ENCODE data around the gene MAK.
"Not testable (repeated sequence)": the region's sequence is repeated elsewhere in the genome, so short reads cannot be mapped to it uniquely, and the experiment has no call there.

Gene MAK, protein sequence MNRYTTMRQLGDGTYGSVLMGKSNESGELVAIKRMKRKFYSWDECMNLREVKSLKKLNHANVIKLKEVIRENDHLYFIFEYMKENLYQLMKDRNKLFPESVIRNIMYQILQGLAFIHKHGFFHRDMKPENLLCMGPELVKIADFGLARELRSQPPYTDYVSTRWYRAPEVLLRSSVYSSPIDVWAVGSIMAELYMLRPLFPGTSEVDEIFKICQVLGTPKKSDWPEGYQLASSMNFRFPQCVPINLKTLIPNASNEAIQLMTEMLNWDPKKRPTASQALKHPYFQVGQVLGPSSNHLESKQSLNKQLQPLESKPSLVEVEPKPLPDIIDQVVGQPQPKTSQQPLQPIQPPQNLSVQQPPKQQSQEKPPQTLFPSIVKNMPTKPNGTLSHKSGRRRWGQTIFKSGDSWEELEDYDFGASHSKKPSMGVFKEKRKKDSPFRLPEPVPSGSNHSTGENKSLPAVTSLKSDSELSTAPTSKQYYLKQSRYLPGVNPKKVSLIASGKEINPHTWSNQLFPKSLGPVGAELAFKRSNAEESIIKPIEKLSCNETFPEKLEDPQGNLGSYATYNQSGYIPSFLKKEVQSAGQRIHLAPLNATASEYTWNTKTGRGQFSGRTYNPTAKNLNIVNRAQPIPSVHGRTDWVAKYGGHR

DNA sequence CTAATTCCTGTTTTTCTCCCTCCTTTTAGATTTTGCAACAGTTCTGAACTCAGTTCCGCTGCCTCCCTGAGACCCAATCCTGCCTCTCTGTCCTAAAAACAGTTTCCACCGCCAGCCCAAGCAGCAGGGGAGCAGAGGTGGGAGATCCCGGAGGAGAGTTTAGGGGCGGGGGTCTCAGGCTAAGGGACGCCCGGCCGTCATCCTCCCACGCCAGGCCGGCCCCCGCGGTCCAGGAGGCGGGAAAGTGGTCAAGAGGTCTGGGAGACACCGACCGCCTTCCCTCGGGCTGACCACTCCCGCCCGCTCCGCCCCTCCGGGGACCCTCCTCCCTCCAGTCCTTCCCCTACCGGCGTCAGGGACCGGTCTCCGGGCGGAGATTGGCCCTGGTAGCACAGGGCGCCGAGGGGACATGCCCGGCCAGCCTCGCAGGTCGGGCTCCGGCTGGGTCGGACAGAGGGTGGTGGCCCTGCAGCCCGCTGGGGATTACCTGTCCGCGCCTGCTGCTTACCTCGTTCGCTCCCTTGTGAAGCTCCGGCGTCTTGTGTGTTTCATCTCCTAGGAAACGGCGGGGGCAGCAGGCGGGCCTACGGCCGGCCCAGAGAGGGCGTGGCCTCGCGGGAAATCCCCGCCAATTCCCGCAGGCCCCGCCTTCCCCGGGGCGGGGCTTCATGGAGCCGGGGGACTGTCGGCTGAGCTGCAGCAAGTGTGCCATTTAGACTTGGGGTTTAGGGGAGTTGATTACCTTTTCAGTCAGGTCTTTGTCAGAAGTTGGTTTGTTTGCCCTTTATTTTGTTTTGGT lies at the start of gene MAK:
Gene MAK, minus strand, starts transcription at position 545 of the 799 bp plus-strand sequence. CDS start 7,891 bp downstream, outside the sequence.
- peak within 1 kb of the TSS; percentile 53 for H3K4me3 ChIP-seq (ENCODE audit: low read depth, low read length)
- TF ChIP-seq, protein P1, sequence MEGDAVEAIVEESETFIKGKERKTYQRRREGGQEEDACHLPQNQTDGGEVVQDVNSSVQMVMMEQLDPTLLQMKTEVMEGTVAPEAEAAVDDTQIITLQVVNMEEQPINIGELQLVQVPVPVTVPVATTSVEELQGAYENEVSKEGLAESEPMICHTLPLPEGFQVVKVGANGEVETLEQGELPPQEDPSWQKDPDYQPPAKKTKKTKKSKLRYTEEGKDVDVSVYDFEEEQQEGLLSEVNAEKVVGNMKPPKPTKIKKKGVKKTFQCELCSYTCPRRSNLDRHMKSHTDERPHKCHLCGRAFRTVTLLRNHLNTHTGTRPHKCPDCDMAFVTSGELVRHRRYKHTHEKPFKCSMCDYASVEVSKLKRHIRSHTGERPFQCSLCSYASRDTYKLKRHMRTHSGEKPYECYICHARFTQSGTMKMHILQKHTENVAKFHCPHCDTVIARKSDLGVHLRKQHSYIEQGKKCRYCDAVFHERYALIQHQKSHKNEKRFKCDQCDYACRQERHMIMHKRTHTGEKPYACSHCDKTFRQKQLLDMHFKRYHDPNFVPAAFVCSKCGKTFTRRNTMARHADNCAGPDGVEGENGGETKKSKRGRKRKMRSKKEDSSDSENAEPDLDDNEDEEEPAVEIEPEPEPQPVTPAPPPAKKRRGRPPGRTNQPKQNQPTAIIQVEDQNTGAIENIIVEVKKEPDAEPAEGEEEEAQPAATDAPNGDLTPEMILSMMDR (IDR thresholded peaks at IDR 0.05; ENCODE audit: borderline replicate concordance, insufficient read depth, low read depth, low read length): no peak

DNA sequence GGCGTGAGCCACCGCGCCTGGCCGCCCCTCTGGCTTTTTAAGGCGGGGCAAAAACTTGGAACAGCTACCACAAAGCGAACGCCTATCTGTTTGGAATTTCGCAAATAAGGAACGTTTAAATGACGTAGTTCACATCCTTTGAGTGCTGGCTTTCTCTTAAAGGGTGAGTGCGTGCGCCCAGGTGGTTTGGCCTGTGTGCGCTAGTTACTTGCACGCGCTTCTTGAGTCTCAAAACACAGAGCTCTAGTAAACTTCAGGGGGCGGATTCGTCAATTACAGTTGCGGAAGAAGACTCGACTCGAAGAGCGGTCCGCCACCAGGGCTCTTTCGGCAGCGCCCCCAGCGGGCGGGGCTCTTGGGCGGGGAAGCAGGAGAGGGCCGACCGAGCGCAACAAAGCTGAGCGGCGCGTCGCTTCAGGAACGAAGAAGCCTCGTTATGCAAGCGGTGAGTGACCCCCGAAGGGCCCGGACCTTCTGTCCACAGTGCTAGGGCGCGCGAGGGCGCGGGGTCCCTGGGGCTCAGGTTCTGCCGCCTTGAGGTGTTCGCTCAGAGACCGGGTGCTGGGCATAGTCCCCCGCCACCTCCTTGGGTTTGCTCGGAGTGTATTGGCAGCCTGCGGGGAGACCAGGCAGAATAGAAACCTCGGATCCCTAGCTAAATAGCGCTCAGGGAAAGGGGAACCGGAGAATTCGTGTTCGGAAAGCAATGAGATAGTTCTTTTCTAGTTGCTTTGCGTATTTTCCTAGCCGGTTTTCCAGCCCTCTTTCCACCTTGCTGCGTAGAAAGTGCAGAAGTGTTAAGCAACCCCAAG lies 48.6 kb upstream of the MAK start, which contains the start of gene SYCP2L:
Gene SYCP2L, plus strand, starts transcription at position 362 of the 812 bp plus-strand sequence. Its CDS starts 75 bp downstream, at position 437.
- TF ChIP-seq, protein P1 (IDR thresholded peaks at IDR 0.05; ENCODE audit: borderline replicate concordance, insufficient read depth, low read depth, low read length): peak; percentile 43; the same call in 1 of the 2 replicates

DNA sequence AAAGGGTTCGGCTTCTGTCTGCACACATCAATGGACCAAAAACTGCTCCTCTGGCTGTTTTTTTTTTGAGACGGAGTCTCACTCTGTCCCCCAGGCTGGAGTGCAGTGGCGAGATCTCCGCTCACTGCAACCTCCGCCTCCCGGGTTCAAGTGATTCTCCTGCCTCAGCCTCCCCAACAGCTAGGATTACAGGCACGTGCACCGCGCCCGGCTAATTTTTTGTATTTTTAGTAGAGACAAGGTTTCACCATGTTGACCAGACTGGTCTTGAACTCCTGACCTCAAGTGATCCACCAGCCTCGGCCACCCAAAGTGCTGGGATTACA lies 48.0 kb upstream of the MAK start:
- H3K4me3 ChIP-seq (ENCODE audit: low read depth, low read length): not testable (repeated sequence)

More for the DNA sequence above, 48.6 kb upstream of the MAK start, which contains the start of gene SYCP2L:
- H3K4me3 ChIP-seq (ENCODE audit: low read depth, low read length): peak within 1 kb of the TSS; percentile 12

DNA sequence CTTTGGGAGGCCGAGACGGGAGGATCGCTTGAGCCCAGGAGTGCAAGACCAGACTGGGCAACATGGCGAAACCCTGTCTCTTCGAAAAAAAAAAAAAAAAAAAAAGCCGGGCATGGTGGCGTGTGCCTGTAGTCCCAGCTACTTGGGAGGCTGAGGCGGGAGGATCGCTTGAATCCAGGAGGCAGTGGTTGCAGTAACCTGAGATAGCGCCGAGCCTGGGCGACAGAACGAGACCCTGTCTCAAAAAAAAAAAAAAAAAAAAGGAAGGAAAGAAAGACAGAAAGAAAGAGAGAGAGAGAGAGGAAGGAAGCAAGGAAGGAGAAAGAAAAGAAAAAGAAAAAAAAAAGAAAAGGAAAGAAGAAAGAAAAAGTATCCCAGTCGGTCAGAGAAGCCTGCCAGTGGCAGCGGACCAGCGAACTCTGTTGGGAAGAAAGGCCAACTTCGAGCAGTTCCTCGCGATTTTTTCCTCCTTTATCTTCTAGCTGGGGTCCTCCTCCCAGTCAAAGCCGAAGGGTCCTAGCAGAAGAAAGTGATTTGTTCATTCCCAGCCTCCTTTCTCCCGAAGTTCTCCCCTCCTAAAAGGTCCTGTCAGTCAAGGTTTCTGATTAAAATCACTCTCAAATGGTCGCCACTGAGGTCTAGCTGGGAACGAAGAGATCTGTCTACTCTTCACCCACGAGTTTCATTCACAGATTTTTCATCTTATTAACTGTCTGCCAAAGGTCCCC lies 46.1 kb upstream of the MAK start:
- TF ChIP-seq, protein P1 (IDR thresholded peaks at IDR 0.05; ENCODE audit: borderline replicate concordance, insufficient read depth, low read depth, low read length): no peak
- no peak overlapping the region for H3K4me3 ChIP-seq (ENCODE audit: low read depth, low read length)

DNA sequence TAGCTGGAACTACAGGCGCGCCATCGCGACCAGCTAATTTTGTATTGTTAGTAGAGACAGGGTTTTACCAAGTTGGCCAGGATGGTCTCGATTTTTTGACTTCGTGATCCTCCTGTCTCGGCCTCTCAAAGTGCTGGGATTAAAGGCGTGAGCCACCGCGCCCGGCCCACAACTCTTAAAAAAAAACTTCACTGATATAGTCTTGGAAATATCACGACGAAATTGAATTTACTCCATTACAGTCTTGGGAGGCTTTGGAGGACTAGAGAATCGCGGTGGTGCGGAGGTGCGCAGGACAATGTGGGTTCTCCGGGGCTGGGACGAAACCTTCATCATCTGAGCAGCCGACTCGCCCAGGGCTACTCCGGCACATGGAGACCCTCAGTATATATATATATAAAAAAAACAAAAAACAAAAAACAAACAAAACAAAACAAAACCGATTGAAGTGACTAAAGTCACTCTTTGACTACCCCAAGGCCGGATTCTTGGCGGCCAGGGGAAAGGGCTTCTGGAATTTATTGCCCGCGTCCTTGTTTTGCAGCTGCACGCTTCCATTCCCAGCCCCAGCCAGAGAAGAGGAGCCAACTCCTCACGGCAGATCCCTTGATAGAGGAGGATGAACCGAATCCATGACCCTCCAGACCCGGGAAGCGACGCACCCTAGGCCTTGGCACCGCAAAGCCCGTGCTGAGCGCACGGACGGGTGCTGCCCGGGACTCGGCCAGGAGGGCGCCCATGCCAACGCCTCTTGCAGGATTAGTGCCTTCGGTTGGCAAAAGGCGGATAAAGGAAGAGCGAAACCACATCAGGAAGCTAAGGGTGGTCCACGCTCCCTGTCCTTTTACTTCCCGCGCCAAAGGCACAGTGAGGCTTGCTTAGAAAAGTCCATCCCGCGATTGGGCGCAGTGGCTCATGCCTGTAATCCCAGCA lies 45.2 kb upstream of the MAK start:
- TF ChIP-seq, protein P1 (IDR thresholded peaks at IDR 0.05; ENCODE audit: borderline replicate concordance, insufficient read depth, low read depth, low read length): no peak
- H3K4me3 ChIP-seq (ENCODE audit: low read depth, low read length): no peak overlapping the region

DNA sequence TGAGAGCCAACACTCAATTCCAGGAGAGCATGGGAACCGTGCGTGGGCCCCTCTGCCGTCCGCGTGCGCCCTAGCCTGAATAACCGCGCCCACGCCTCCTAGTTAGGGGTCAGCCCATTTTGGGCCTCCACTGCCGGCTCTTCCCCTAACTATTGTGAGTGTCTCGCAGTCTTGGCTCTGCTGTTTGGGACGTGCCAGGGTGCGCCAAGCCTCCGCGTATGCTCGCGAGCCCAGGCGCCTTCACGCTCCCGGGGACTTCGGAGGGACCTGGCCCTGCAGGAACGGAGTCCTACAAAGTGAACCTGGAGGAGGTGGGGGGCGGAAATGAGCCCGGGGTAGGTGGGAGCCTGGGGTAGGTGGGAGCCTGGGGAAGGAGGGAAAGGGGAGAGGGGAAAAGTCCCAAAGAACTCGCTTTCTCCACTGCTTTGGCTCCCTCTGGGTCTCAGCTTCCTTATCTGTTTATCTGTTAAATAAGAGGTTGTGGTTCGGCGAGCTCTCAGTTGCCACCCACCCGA lies 44.4 kb upstream of the MAK start:
- no peak overlapping the region for H3K4me3 ChIP-seq (ENCODE audit: low read depth, low read length)
- TF ChIP-seq, protein P1 (IDR thresholded peaks at IDR 0.05; ENCODE audit: borderline replicate concordance, insufficient read depth, low read depth, low read length): no peak

DNA sequence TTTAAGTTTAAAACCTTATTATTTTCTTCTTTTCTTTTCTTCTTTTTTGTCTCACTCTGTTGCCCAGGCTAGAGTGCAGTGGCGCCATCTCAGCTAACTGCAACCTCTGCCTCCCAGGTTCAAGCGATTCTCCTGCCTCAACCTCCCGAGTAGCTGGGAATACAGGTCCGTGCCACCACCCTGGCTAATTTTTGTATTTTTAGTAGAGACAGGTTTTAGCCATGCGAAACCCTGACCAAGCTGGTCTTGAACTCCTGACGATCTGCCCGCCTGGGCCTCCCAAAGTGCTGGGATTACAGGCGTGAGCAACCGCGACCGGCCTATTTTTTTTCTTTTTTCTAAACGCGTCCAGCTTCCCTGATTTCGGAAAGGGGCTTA lies 43.9 kb upstream of the MAK start:
- not testable (repeated sequence) for H3K4me3 ChIP-seq (ENCODE audit: low read depth, low read length)
